Embryonic facial prominence (tissue), 1 donor: ENCODE results near the gene PLIN4.

Experiments
- DNase-seq: peaks from one replicate; pipeline ENCODE4 v3.0.0-alpha.2; 2016; ENCODE audit errors: extremely low spot score

Gene PLIN4

GRCh38 chr19:4492337-4493103, 25.8 kb downstream of the PLIN4 start:
- no peak for DNase-seq

- DNase-seq = no peak
These were observed 26.8 kb downstream of the PLIN4 start for GRCh38 chr19:4491446-4491845.

GRCh38 chr19:4488496-4488895, 29.8 kb downstream of the PLIN4 start:
- DNase-seq = no peak

GRCh38 chr19:4487572-4487971, 30.7 kb downstream of the PLIN4 start:
- no peak for DNase-seq

- no peak for DNase-seq
These were observed 34.9 kb downstream of the PLIN4 start for GRCh38 chr19:4483385-4483784.

- no peak for DNase-seq
These were observed 35.4 kb downstream of the PLIN4 start for GRCh38 chr19:4482721-4483364.

- DNase-seq = no peak
These were observed 41.1 kb downstream of the PLIN4 start for GRCh38 chr19:4477034-4477801.

GRCh38 chr19:4474514-4475022, 43.7 kb downstream of the PLIN4 start:
- peak; percentile 65 for DNase-seq

GRCh38 chr19:4473763-4474513, 44.3 kb downstream of the PLIN4 start:
- DNase-seq = no peak

GRCh38 chr19:4473011-4473762, 45.1 kb downstream of the PLIN4 start:
- DNase-seq = no peak

- no peak for DNase-seq
These were observed 45.9 kb downstream of the PLIN4 start, which contains the start of gene HDGFL2 for GRCh38 chr19:4472174-4472974. HDGFL2 (plus strand) TSS chr19:4472297; CDS start chr19:4472351, 54 bp downstream.

GRCh38 chr19:4471403-4472173, 46.7 kb downstream of the PLIN4 start:
- DNase-seq = peak; percentile 100

GRCh38 chr19:4467835-4468234, 50.5 kb downstream of the PLIN4 start:
- no peak for DNase-seq

GRCh38 chr19:4464815-4465581, 53.3 kb downstream of the PLIN4 start:
- DNase-seq = no peak

- peak; percentile 97 for DNase-seq
These were observed 60.5 kb downstream of the PLIN4 start, which contains the start of gene UBXN6 for GRCh38 chr19:4457654-4458395. UBXN6 (minus strand) TSS chr19:4457794; CDS start chr19:4457697, 97 bp downstream.

- peak; percentile 40 for DNase-seq
These were observed 61.2 kb downstream of the PLIN4 start for GRCh38 chr19:4456843-4457653.

GRCh38 chr19:4456476-4456842, 61.8 kb downstream of the PLIN4 start:
- peak; percentile 42 for DNase-seq
